Psoas muscle (tissue), 8 donors: ENCODE data around the gene SPG11. TPM values are rescaled to one million over a fixed set of nuclear protein-coding genes. Genes with fewer than 3 reads are reported as not detected.

Experiments used
- ATAC-seq, 4 donors: fragments of 200-7000 bp; cut with Tn5 transposase; one replicate each; pipeline ENCODE4 v1.9.1; 2020; ENCODE audit warnings: moderate library complexity in 3 of 4, mild to moderate bottlenecking in 2 of 4
- DNase-seq, 2 donors: peaks; one replicate each; pipeline ENCODE4 v3.0.0-alpha.2; 2020
- H3K27ac ChIP-seq: fragments of 200-600 bp; one replicate; pipeline ENCODE4 v1.8.0; 2022
- H3K27me3 ChIP-seq, 3 donors: fragments of 200-600 bp in 1 of 3; one replicate each; pipeline versions ENCODE4 v1.6.1 to v1.8.0; 2013 to 2022; ENCODE audit warnings: low read length in 2 of 3, mild to moderate bottlenecking in 2 of 3, moderate library complexity in 1 of 3; ENCODE audit not compliant: insufficient read depth in 3 of 3
- H3K36me3 ChIP-seq, 2 donors: fragments of 200-600 bp in 1 of 2; one replicate each; pipeline versions ENCODE4 v1.6.1 to v1.8.0; 2013 to 2022; ENCODE audit warnings: low read depth in 1 of 2, mild to moderate bottlenecking in 1 of 2, moderate library complexity in 1 of 2; ENCODE audit not compliant: insufficient read depth in 1 of 2
- H3K4me1 ChIP-seq: fragments of 200-600 bp; one replicate; pipeline ENCODE4 v1.8.0; 2022
- H3K4me3 ChIP-seq: fragments of 200-600 bp; one replicate; pipeline ENCODE4 v1.8.0; 2022; ENCODE audit warnings: mild to moderate bottlenecking
- H3K9me3 ChIP-seq: fragments of 200-600 bp; one replicate; pipeline ENCODE4 v1.8.0; 2022
- CTCF ChIP-seq: fragments of 200-600 bp; IDR thresholded peaks from one replicate; pipeline ENCODE4 v1.8.0; 2022; ENCODE audit warnings: antibody characterized with exemption
- WGBS, 3 donors: extraction: QIAGEN DNeasy Blood & Tissue Kit; methylation state at CpG; one replicate each; pipeline versions ENCODE4 v1.1.6 to v1.1.7; 2013; 5-methylcytosine and 5-hydroxymethylcytosine counted together
- intact Hi-C, 2 donors: fragments of 100-400 bp; cut with DNase I; formaldehyde crosslinking; loops; one replicate each; pipeline versions ENCODE4 v1.11.0 to v1.14.2; 2022
- polyA plus RNA-seq, 3 donors: library from polyadenylated mRNA; stranded (reverse); fragments of 200-250 nt; gene quantifications; one replicate each; pipeline ENCODE4 v1.2.3, GENCODE V29; 2013
- total RNA-seq, 4 donors: library from RNA; stranded (reverse); fragmentation: NEBNext Ultra II Directional in 2 of 4; extraction: Animal tissue kit (Norgen Biotek cat#: 25700) in 2 of 4; gene quantifications; one replicate each; pipeline versions ENCODE4 v1.2.1 to v1.2.4, GENCODE V29; 2021 to 2023
- donor health status: healthy with polysubstance abuse.
- donor health status: DM: no; HTN: no; CAD: no; lungs with moderate emphysema.
- donor health status: Bipolar disorder and iron deficiency.
- donor health status: healthy.
- donor health status: DM: yes; HTN: yes; CAD: no.
- donor health status: DM: no; HTN: no; CAD: no.
- donor health status: DM: no; HTN: no; CAD: no.
- donor health status: DM: yes; HTN: yes; CAD: no.

Gene SPG11
- total and polyA plus RNA-seq, 7 donors = 10.3 to 38.1 (median 26.3) TPM

- Histone ChIP-seq H3K4me3 (peak overlapping the region; percentile 82), H3K4me1 (peaks cover 28% of the 10 kb centered on the region), H3K9me3 (no peaks in the 10 kb centered on the region), H3K27me3 (no peaks in the 10 kb centered on the region), H3K36me3 (peaks cover 0 to 27% of the 10 kb centered on the region in 2 donors), H3K27ac (peak overlapping the region; percentile 98)
- TF ChIP-seq CTCF = no peak
- intact Hi-C loops = loop anchor here in 1 of 2 donors (5.0 kb wide), 2 partner anchors 51 to 126 kb away; partner anchors contain the start of genes B2M and PATL2
- ATAC-seq (no peak), DNase-seq (no peak)
Observed at GRCh38 chr15:44661576-44661975, 1.9 kb downstream of the SPG11 start.

GRCh38 chr15:44659056-44659455 lies 4.4 kb downstream of the SPG11 start:
- H3K9me3 ChIP-seq = no peaks in the 10 kb centered on the region
- TF ChIP-seq CTCF = no peak
- ATAC-seq (no peak), DNase-seq (no peak)
- H3K27ac ChIP-seq = no peak overlapping the region
- intact Hi-C loops = no loop called here
- no peaks in the 10 kb centered on the region for H3K27me3 ChIP-seq
- peaks cover 4 to 52% of the 10 kb centered on the region in 2 donors for H3K36me3 ChIP-seq
- peaks cover 33% of the 10 kb centered on the region for H3K4me1 ChIP-seq
- WGBS, 3 donors = 93 to 98% (median 98%) methylated on average over 3 of the region's 3 CpGs
- H3K4me3 ChIP-seq = no peak overlapping the region

GRCh38 chr15:44657378-44657777 lies 6.1 kb downstream of the SPG11 start:
- H3K9me3 ChIP-seq = no peaks in the 10 kb centered on the region
- TF ChIP-seq CTCF = no peak
- peaks cover 9 to 69% of the 10 kb centered on the region in 2 donors for H3K36me3 ChIP-seq
- H3K27ac ChIP-seq = peak overlapping the region; percentile 50
- peaks cover 28% of the 10 kb centered on the region for H3K4me1 ChIP-seq
- H3K27me3 ChIP-seq = no peaks in the 10 kb centered on the region
- ATAC-seq (peak; percentile 38 to 63 (median 52)), DNase-seq (no peak)
- intact Hi-C loops = no loop called here
- no peak overlapping the region for H3K4me3 ChIP-seq

- ATAC-seq (peak; percentile 54 to 83 (median 68)), DNase-seq (no peak)
- no peak for TF ChIP-seq CTCF
- H3K4me3 ChIP-seq = no peak overlapping the region
- intact Hi-C loops = no loop called here
- peaks cover 9 to 74% of the 10 kb centered on the region in 2 donors for H3K36me3 ChIP-seq
- WGBS, 3 donors = 45 to 65% (median 50%) methylated on average over 3 of the region's 3 CpGs
- peaks cover 23% of the 10 kb centered on the region for H3K4me1 ChIP-seq
- no peaks in the 10 kb centered on the region for H3K9me3 ChIP-seq
- H3K27me3 ChIP-seq = no peaks in the 10 kb centered on the region
- H3K27ac ChIP-seq = peak overlapping the region; percentile 50
Observed at GRCh38 chr15:44656913-44657312, 6.5 kb downstream of the SPG11 start.

- peak overlapping the region; percentile 50 for H3K27ac ChIP-seq
Observed at GRCh38 chr15:44656298-44656697, 7.2 kb downstream of the SPG11 start.

More at GRCh38 chr15:44656298-44656697, 7.2 kb downstream of the SPG11 start:
- Histone ChIP-seq H3K4me1 (peaks cover 17% of the 10 kb centered on the region), H3K27me3 (no peaks in the 10 kb centered on the region), H3K9me3 (no peaks in the 10 kb centered on the region), H3K36me3 (peaks cover 9 to 80% of the 10 kb centered on the region in 2 donors), H3K4me3 (no peak overlapping the region)
- WGBS, 3 donors = 93 to 97% (median 94%) methylated on average over 1 of the region's 1 CpG
- TF ChIP-seq CTCF = no peak
- ATAC-seq (no peak), DNase-seq (no peak)
- intact Hi-C loops = no loop called here
